Trophoblast cell (in vitro differentiated cells and primary cell): ENCODE measurements around the gene PTPN23.
"Not testable (repeated sequence)": the region's sequence is repeated elsewhere in the genome, so short reads cannot be mapped to it uniquely, and the experiment has no call there.

Source experiments
- DNase-seq, 2 donors: peaks; one replicate each; pipeline ENCODE4 v3.0.0-alpha.2; 2016
- H2AFZ ChIP-seq: 2 replicates; pipeline ENCODE4 v1.6.1; 2013; ENCODE audit warnings: low read length, moderate library complexity, mild to moderate bottlenecking; ENCODE audit not compliant: insufficient read depth, poor library complexity
- H2AK5ac ChIP-seq: 2 replicates; pipeline ENCODE4 v1.6.1; 2013; ENCODE audit warnings: mild to moderate bottlenecking, low read length
- H2BK120ac ChIP-seq: 2 replicates; pipeline ENCODE4 v1.6.1; 2013; ENCODE audit warnings: low read length, mild to moderate bottlenecking, moderate library complexity; ENCODE audit not compliant: insufficient read depth, poor library complexity
- H2BK12ac ChIP-seq: 2 replicates; pipeline ENCODE4 v1.6.1; 2013; ENCODE audit warnings: mild to moderate bottlenecking, low read length, moderate library complexity
- H2BK5ac ChIP-seq: 2 replicates; pipeline ENCODE4 v1.6.1; 2013; ENCODE audit warnings: low read length, low read depth, moderate library complexity, mild to moderate bottlenecking; ENCODE audit not compliant: poor library complexity
- H3K14ac ChIP-seq: 2 replicates; pipeline ENCODE4 v1.6.1; 2013; ENCODE audit warnings: mild to moderate bottlenecking, low read length
- H3K18ac ChIP-seq: 2 replicates; pipeline ENCODE4 v1.6.1; 2013; ENCODE audit warnings: mild to moderate bottlenecking, low read length
- H3K23ac ChIP-seq: 2 replicates; pipeline ENCODE4 v1.6.1; 2013; ENCODE audit warnings: low read length
- H3K27ac ChIP-seq: 2 replicates; pipeline ENCODE4 v1.5.1; 2013; ENCODE audit warnings: low read depth, mild to moderate bottlenecking, inconsistent platforms, low read length, moderate library complexity
- H3K27me3 ChIP-seq: 2 replicates; pipeline ENCODE4 v1.6.1; 2013; ENCODE audit warnings: inconsistent platforms, mild to moderate bottlenecking, low read length, moderate library complexity; ENCODE audit not compliant: insufficient read depth
- H3K36me3 ChIP-seq, 2 experiments: 1 replicate in 1 of 2; 2 replicates in 1 of 2; pipeline ENCODE4 v1.6.1; 2013; ENCODE audit warnings: low read length in 2 of 2, mild to moderate bottlenecking in 2 of 2, moderate library complexity in 1 of 2; ENCODE audit not compliant: insufficient read depth in 2 of 2, control insufficient read depth in 1 of 2
- H3K4ac ChIP-seq: 2 replicates; pipeline ENCODE4 v1.6.1; 2013; ENCODE audit warnings: low read depth, mild to moderate bottlenecking, low read length, moderate library complexity
- H3K4me1 ChIP-seq, 2 experiments: 1 replicate in 1 of 2; 2 replicates in 1 of 2; pipeline ENCODE4 v1.6.1; 2013; ENCODE audit warnings: low read length in 2 of 2, mild to moderate bottlenecking in 2 of 2, moderate library complexity in 1 of 2; ENCODE audit not compliant: insufficient read depth in 2 of 2, control insufficient read depth in 1 of 2
- H3K4me2 ChIP-seq: 2 replicates; pipeline ENCODE4 v1.6.1; 2013; ENCODE audit warnings: inconsistent platforms, mild to moderate bottlenecking, low read length, moderate library complexity
- H3K4me3 ChIP-seq: 2 replicates; pipeline ENCODE4 v1.5.1; 2013; ENCODE audit warnings: mild to moderate bottlenecking, low read depth, low read length, inconsistent platforms
- H3K79me1 ChIP-seq: one replicate; pipeline ENCODE4 v1.6.1; 2013; ENCODE audit warnings: low read length
- H3K79me2 ChIP-seq: 2 replicates; pipeline ENCODE4 v1.6.1; 2013; ENCODE audit warnings: low read length, mild to moderate bottlenecking; ENCODE audit not compliant: control insufficient read depth, insufficient read depth, poor library complexity
- H3K9ac ChIP-seq: 2 replicates; pipeline ENCODE4 v1.6.1; 2013; ENCODE audit warnings: mild to moderate bottlenecking, low read length
- H3K9me3 ChIP-seq: 2 replicates; pipeline ENCODE4 v1.6.1; 2013; ENCODE audit warnings: low read depth, mild to moderate bottlenecking, control low read depth, inconsistent platforms, low read length; ENCODE audit not compliant: insufficient read depth
- H4K12ac ChIP-seq: 2 replicates; pipeline ENCODE4 v1.6.1; 2013; ENCODE audit warnings: low read depth, mild to moderate bottlenecking, low read length, moderate library complexity
- H4K8ac ChIP-seq: 2 replicates; pipeline ENCODE4 v1.6.1; 2013; ENCODE audit warnings: low read depth, mild to moderate bottlenecking, low read length, moderate library complexity
- H4K91ac ChIP-seq: one replicate; pipeline ENCODE4 v1.6.1; 2013; ENCODE audit warnings: low read depth, mild to moderate bottlenecking, low read length, moderate library complexity
- WGBS: extraction: QIAGEN DNeasy Blood & Tissue Kit; methylation state at CpG from one replicate; pipeline ENCODE4 v1.1.7; 2013; ENCODE audit warnings: missing lambda C conversion rate; ENCODE audit not compliant: insufficient read length, insufficient coverage; ENCODE audit errors: extremely low coverage; 5-methylcytosine and 5-hydroxymethylcytosine counted together

Gene PTPN23

DNA sequence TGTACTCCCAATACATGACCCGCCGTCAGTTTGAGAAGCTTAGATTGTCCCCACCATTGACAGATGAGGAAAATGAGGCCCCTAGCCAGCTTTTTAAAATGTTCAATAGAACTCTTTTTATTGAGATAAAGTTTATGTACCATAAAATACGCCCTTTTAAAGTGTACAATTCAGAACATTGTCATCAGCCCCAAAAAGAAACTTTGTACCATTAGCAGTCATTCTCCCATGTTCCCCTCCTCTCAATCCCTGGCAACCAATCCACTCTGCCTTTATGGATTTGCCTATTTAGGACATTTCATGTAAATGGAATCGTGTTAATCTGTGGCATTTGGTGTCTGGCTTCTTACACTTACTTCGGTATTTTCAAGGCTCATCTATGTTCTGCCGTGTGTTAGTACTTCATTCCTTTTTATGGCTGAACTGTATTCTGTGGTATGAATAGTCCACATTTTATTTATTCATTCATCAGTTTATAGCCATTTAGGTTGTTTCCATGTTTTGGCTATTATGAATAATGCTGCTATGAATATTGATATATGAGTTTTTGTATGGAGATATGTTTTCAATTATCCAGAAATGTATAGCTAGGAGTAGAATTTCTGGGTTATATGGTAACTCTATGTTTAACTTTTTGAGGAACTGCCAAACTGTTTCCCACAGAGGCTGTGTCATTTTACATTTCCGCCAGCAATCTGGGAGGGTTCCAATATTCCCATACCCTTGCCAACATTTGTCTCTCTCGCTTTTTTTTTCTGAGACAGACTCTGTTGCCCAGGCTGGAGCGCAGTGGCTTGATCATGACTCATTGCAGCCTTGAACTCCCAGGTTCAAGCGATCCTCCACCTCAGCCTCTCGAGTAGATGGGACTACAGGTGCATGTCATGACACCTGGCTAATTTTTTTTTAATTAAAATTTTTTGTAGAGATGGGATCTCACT lies 15.3 kb upstream of the PTPN23 start:
- no peak overlapping the region for H3K23ac ChIP-seq
- no peak overlapping the region for H3K9ac ChIP-seq
- no peaks in the 10 kb centered on the region for H3K27me3 ChIP-seq
- H4K12ac ChIP-seq, result no peak overlapping the region
- no peaks in the 10 kb centered on the region for H3K79me1 ChIP-seq
- H3K4me2 ChIP-seq, result no peak overlapping the region
- no peak overlapping the region for H4K8ac ChIP-seq
- H4K91ac ChIP-seq, result no peak overlapping the region
- WGBS, result no CpG with 5 or more reads among the region's 11 CpGs
- H2AFZ ChIP-seq, result no peak overlapping the region
- no peak overlapping the region for H2BK5ac ChIP-seq
- H3K18ac ChIP-seq, result no peak overlapping the region
- DNase-seq, result no peak
- H3K36me3 ChIP-seq, result no peaks in the 10 kb centered on the region
- no peaks in the 10 kb centered on the region for H3K9me3 ChIP-seq
- H2BK12ac ChIP-seq, result no peak overlapping the region
- H3K4me3 ChIP-seq, result no peak overlapping the region
- H3K4me1 ChIP-seq, result peaks cover 0 to 1% of the 10 kb centered on the region in 2 experiments
- H3K14ac ChIP-seq, result no peak overlapping the region
- H2AK5ac ChIP-seq, result no peak overlapping the region
- no peak overlapping the region for H3K4ac ChIP-seq
- no peak overlapping the region for H2BK120ac ChIP-seq
- H3K27ac ChIP-seq, result no peak overlapping the region
- no peaks in the 10 kb centered on the region for H3K79me2 ChIP-seq

DNA sequence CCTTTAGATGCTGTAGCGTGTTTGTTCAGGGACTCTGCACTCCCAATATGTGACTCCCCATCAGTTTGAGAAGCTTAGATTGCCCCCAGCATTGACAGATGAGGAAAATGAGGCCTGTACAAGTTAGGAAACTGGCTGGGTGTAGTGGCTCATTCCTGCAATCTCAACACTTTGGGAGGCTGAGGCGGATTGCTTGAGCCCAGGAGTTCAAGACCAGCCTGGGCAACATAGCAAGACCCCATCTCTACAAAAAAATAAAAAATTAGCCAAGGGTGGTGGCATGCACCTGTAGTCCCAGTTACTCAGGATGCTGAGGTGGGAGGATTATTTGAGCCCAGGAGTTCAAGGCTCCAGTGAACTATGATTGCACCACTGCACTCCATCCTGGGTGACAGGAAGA lies 14.0 kb upstream of the PTPN23 start:
- Histone ChIP-seq H2BK5ac (no peak overlapping the region), H3K4me3 (no peak overlapping the region), H3K27ac (no peak overlapping the region), H3K36me3 (no peaks in the 10 kb centered on the region), H3K79me1 (no peaks in the 10 kb centered on the region), H4K12ac (no peak overlapping the region), H3K27me3 (no peaks in the 10 kb centered on the region), H3K23ac (no peak overlapping the region), H2BK120ac (no peak overlapping the region), H3K9ac (no peak overlapping the region), H2BK12ac (no peak overlapping the region), H2AFZ (no peak overlapping the region), H3K9me3 (no peaks in the 10 kb centered on the region), H3K4me2 (no peak overlapping the region), H3K14ac (no peak overlapping the region), H4K91ac (no peak overlapping the region), H3K4me1 (peaks cover 0 to 1% of the 10 kb centered on the region in 2 experiments), H4K8ac (no peak overlapping the region), H3K4ac (no peak overlapping the region), H2AK5ac (no peak overlapping the region), H3K79me2 (no peaks in the 10 kb centered on the region), H3K18ac (no peak overlapping the region)
- WGBS, result no CpG with 5 or more reads among the region's 2 CpGs
- DNase-seq, result no peak

DNA sequence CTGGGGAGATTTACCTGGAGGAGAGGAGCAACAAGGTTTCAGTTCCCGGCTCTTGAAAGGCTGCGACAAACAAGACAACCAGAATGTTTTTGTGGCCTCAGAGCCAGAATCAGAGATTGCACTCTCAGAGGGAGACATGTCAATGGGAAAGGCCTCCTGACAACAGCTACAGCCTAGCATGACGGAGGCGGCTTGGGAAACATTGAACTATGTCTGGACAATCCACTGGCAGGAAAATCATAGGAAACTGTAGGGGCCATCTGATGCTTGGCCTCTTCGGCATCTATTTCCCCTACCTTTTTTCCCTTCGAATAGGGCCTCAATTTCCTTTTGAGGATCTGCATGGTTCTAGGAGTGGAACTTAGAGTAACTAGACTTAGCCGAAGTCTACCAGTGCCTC lies 13.2 kb upstream of the PTPN23 start:
- Histone ChIP-seq H3K79me1 (no peaks in the 10 kb centered on the region), H3K36me3 (no peaks in the 10 kb centered on the region), H3K4me2 (no peak overlapping the region), H2BK5ac (no peak overlapping the region), H3K27me3 (no peaks in the 10 kb centered on the region), H2AK5ac (no peak overlapping the region), H3K9me3 (no peaks in the 10 kb centered on the region), H3K79me2 (no peaks in the 10 kb centered on the region), H3K9ac (no peak overlapping the region), H2BK120ac (no peak overlapping the region), H3K18ac (no peak overlapping the region), H4K91ac (no peak overlapping the region), H3K27ac (no peak overlapping the region), H3K14ac (no peak overlapping the region), H4K8ac (no peak overlapping the region), H2AFZ (no peak overlapping the region), H4K12ac (no peak overlapping the region), H3K4me3 (no peak overlapping the region), H3K4me1 (no peaks in the 10 kb centered on the region), H3K23ac (no peak overlapping the region), H3K4ac (no peak overlapping the region), H2BK12ac (no peak overlapping the region)
- no CpG with 5 or more reads among the region's 7 CpGs for WGBS
- DNase-seq, result no peak

DNA sequence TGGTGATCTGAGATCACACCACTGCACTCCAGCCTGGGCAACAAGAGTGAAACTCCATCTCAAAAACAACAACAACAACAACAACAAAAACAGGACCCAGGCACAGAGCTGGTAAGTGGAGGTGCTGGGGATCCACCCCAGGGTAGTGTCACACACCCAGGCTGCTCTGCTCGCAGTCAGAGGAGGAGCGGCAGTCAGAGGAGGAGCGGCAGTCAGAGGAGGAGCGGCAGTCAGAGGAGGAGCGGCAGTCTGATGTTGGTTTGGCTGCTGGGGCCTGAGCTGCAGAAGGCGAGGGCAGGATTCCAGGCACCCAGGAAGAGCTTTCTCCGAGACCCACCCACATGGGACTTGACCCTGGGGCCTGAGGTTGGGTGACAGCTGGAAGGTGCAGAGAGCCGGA lies 10.8 kb upstream of the PTPN23 start:
- H3K36me3 ChIP-seq, H2BK120ac ChIP-seq, H3K4me2 ChIP-seq, H3K9me3 ChIP-seq, H2AK5ac ChIP-seq, H3K23ac ChIP-seq, H4K12ac ChIP-seq, H3K27ac ChIP-seq, H2BK5ac ChIP-seq, H3K9ac ChIP-seq, DNase-seq, H3K27me3 ChIP-seq, H3K4me1 ChIP-seq, H3K4me3 ChIP-seq, H3K18ac ChIP-seq, H3K79me1 ChIP-seq, H2BK12ac ChIP-seq, H3K4ac ChIP-seq, H3K14ac ChIP-seq, H4K8ac ChIP-seq, H3K79me2 ChIP-seq, H2AFZ ChIP-seq, H4K91ac ChIP-seq: not testable (repeated sequence)
- WGBS, result no CpG with 5 or more reads among the region's 8 CpGs
